Activated CD4-positive, alpha-beta memory T cell treated with anti-CD3 and anti-CD28 coated beads, Interleukin-2, amount 10 ng/mL, durations not matched to agents 7 days and 5 days (primary cell): ENCODE measurements around the gene DES. TPM values are rescaled to one million over a fixed set of nuclear protein-coding genes. Genes with fewer than 3 reads are reported as not detected.
A peak's percentile ranks its signal among the peaks of the same experiment; 100 is the strongest.

Experiments
- CTCF ChIA-PET: fragments of 350-600 bp; sonication (Branson Sonifier 250); formaldehyde crosslinking; loops from one replicate; lab custom pipeline; 2021; ENCODE audit warnings: antibody characterized with exemption, inconsistent platforms; lab: Charles Lee
- POLR2A ChIA-PET: fragments of 350-600 bp; sonication (Branson Sonifier 250); formaldehyde crosslinking; loops from one replicate; lab custom pipeline; 2021; ENCODE audit warnings: antibody characterized with exemption; lab: Charles Lee
- DNase-seq: peaks from one replicate; pipeline ENCODE4 v3.0.0-alpha.2; 2020
- H3K27ac Mint-ChIP-seq: one replicate; pipeline ENCODE4 v1.8.0; 2021; ENCODE audit warnings: mild to moderate bottlenecking, mixed read lengths
- H3K27me3 Mint-ChIP-seq: one replicate; pipeline ENCODE4 v1.8.0; 2021; ENCODE audit warnings: mixed read lengths
- H3K36me3 Mint-ChIP-seq: one replicate; pipeline ENCODE4 v1.8.0; 2021; ENCODE audit warnings: low read depth, mixed read lengths
- H3K4me1 Mint-ChIP-seq: one replicate; pipeline ENCODE4 v1.8.0; 2021; ENCODE audit warnings: mixed read lengths
- H3K4me3 Mint-ChIP-seq: one replicate; pipeline ENCODE4 v1.8.0; 2021; ENCODE audit warnings: mild to moderate bottlenecking, mixed read lengths
- H3K9me3 Mint-ChIP-seq: one replicate; pipeline ENCODE4 v1.8.0; 2021; ENCODE audit warnings: mixed read lengths
- total RNA-seq, 2 experiments: library from RNA; stranded (reverse); gene quantifications; one replicate each; pipeline ENCODE4 v1.2.3, GENCODE V29; 2021

Gene DES
- total RNA-seq, 2 experiments from 2014 or later, result not detected

GRCh38 chr2:219438453-219438852, 20.3 kb downstream of the DES start:
- no peak for DNase-seq
- CTCF ChIA-PET, result no interaction called here
- POLR2A ChIA-PET, result no interaction called here
- Mint-ChIP-seq H3K4me3 (no peak overlapping the region), H3K27me3 (peaks cover 41% of the 10 kb centered on the region), H3K4me1 (peaks cover 9% of the 10 kb centered on the region), H3K36me3 (no peaks in the 10 kb centered on the region), H3K27ac (no peak overlapping the region), H3K9me3 (no peaks in the 10 kb centered on the region)

DNA sequence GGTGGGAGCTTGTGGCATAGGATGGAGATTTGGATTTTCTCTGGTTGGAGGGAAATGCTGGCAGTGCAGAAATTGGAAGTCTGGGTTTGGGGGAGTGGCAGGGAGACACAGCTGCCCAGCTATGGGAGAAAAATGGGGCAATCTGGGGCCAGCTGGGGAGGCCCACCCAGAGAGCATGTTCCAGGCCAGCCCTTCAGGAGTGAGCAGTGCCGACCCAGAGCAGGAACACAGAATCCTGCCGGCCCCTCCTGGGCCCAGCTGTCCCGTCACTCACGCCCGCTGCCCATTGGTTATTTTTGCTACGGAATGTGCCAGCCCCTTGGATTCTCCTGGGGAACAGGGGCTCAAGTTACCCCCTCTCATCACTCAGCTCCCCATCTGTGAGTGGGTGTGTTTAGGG, 21.3 kb downstream of the DES start:
- ChIA-PET CTCF (no interaction called here), POLR2A (no interaction called here)
- no peaks in the 10 kb centered on the region for H3K36me3 Mint-ChIP-seq
- H3K9me3 Mint-ChIP-seq, result no peaks in the 10 kb centered on the region
- H3K27ac Mint-ChIP-seq, result no peak overlapping the region
- H3K27me3 Mint-ChIP-seq, result peaks cover 38% of the 10 kb centered on the region
- no peak for DNase-seq
- peaks cover 9% of the 10 kb centered on the region for H3K4me1 Mint-ChIP-seq
- no peak overlapping the region for H3K4me3 Mint-ChIP-seq

- H3K27ac Mint-ChIP-seq, result no peak overlapping the region
- CTCF ChIA-PET, result interaction anchor here (0.9 kb wide), 1 partner anchor 38 kb away, joined by 3 read pairs; no protein-coding TSS in a partner anchor
- no peaks in the 10 kb centered on the region for H3K9me3 Mint-ChIP-seq
- peaks cover 38% of the 10 kb centered on the region for H3K27me3 Mint-ChIP-seq
- H3K36me3 Mint-ChIP-seq, result no peaks in the 10 kb centered on the region
- no peak overlapping the region for H3K4me3 Mint-ChIP-seq
- POLR2A ChIA-PET, result no interaction called here
- H3K4me1 Mint-ChIP-seq, result peaks cover 9% of the 10 kb centered on the region
- no peak for DNase-seq
These were observed 22.4 kb downstream of the DES start for GRCh38 chr2:219440388-219441256.

DNA sequence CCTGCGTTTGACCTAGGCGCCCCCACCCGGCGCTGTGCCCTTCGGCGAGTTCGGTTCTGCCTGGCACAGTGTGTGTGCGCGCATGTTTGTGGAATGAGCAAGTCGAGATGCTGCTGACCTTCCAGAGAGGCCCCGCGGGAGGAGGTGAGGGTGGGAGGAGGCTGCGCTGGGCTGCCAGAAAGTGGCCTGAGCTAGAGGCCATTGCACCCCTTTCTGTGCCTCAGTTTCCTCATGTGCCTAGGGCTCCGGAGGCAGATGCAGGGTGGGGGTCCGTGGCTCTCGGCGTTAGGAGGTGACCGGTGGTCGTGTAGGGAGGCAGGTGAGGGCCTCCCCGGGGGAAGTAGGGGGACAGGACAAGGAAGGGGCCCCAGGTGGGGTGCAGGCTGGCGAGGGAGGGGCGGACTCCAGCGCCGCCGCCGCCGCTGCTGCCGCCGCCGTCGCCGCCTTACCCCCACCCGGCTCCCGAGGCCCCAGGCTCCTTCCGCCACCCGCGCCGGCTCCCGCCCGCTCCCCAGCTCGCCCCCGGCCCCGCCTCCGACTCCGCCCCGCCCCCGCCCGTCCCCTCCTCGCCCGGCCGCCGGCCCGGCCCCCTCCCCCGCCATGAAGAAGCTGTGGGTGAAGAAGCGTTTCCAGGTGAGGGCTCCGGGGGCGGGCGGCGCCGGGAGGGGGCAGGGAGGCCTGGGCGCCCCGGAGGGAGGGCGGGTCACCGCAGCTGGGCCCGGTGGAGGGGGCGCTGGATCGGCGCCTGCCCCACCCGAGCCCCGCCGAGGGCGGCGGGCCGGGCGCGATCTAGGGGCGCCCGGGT, 23.5 kb downstream of the DES start:
- H3K36me3 Mint-ChIP-seq, result no peaks in the 10 kb centered on the region
- ChIA-PET CTCF (no interaction called here), POLR2A (no interaction called here)
- peaks cover 33% of the 10 kb centered on the region for H3K27me3 Mint-ChIP-seq
- peak overlapping the region; percentile 33 for H3K4me3 Mint-ChIP-seq
- DNase-seq, result peak; percentile 25
- no peaks in the 10 kb centered on the region for H3K9me3 Mint-ChIP-seq
- H3K4me1 Mint-ChIP-seq, result peaks cover 9% of the 10 kb centered on the region
- H3K27ac Mint-ChIP-seq, result no peak overlapping the region

GRCh38 chr2:219442256-219443015, 24.3 kb downstream of the DES start:
- ChIA-PET POLR2A (no interaction called here), CTCF (no interaction called here)
- Mint-ChIP-seq H3K9me3 (no peaks in the 10 kb centered on the region), H3K4me1 (peaks cover 9% of the 10 kb centered on the region), H3K27ac (no peak overlapping the region), H3K36me3 (no peaks in the 10 kb centered on the region), H3K27me3 (peaks cover 37% of the 10 kb centered on the region), H3K4me3 (peak overlapping the region; percentile 32)
- DNase-seq, result no peak

DNA sequence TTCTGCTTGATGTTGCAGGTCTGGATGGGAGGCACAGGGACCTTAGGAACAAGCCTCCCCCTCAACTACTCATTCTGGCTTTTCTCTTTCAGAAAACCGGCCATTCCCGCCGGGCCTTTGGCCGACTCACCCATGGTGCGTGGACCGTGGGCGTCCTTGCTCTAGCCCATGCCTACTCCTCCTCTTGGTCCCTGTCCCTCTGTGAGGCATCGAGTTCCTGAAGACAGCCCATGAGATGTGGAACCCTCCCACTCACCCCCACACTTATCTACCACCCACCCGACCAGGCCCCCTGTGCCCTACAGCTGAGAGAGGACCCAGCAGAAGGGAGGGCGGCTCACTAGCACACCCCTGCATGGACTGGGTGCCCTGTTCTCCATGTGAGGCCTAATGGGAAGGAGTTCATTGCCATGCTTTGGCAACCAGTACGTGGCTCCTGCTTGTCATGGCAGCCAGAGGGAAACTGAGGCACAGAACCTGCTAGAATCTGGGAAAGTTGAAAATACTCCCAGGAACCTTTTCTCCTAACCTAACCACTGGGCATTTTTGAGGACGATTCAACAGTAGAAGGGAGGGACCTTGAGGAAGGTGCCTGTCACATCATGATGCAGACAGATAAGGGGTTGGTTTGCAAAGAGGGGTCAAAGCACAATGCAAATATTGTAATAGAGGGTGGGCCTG, 25.0 kb downstream of the DES start:
- ChIA-PET POLR2A (no interaction called here), CTCF (no interaction called here)
- Mint-ChIP-seq H3K9me3 (no peaks in the 10 kb centered on the region), H3K4me3 (peak overlapping the region; percentile 32), H3K27ac (no peak overlapping the region), H3K4me1 (peaks cover 9% of the 10 kb centered on the region), H3K27me3 (peaks cover 37% of the 10 kb centered on the region), H3K36me3 (no peaks in the 10 kb centered on the region)
- DNase-seq, result no peak

GRCh38 chr2:219443697-219444023, 25.5 kb downstream of the DES start:
- Mint-ChIP-seq H3K4me1 (peaks cover 9% of the 10 kb centered on the region), H3K27ac (no peak overlapping the region), H3K9me3 (no peaks in the 10 kb centered on the region), H3K4me3 (no peak overlapping the region), H3K36me3 (no peaks in the 10 kb centered on the region), H3K27me3 (peaks cover 37% of the 10 kb centered on the region)
- ChIA-PET CTCF (no interaction called here), POLR2A (no interaction called here)
- no peak for DNase-seq

- no peak overlapping the region for H3K4me3 Mint-ChIP-seq
- no peak for DNase-seq
- peaks cover 42% of the 10 kb centered on the region for H3K27me3 Mint-ChIP-seq
- H3K4me1 Mint-ChIP-seq, result peaks cover 9% of the 10 kb centered on the region
- no peak overlapping the region for H3K27ac Mint-ChIP-seq
- ChIA-PET CTCF (no interaction called here), POLR2A (no interaction called here)
- H3K36me3 Mint-ChIP-seq, result no peaks in the 10 kb centered on the region
- H3K9me3 Mint-ChIP-seq, result no peaks in the 10 kb centered on the region
These were observed 26.5 kb downstream of the DES start for GRCh38 chr2:219444566-219445091.

GRCh38 chr2:219445220-219445640, 27.1 kb downstream of the DES start:
- no peak for DNase-seq
- ChIA-PET CTCF (no interaction called here), POLR2A (no interaction called here)
- peaks cover 10% of the 10 kb centered on the region for H3K4me1 Mint-ChIP-seq
- H3K36me3 Mint-ChIP-seq, result no peaks in the 10 kb centered on the region
- H3K4me3 Mint-ChIP-seq, result no peak overlapping the region
- no peak overlapping the region for H3K27ac Mint-ChIP-seq
- H3K9me3 Mint-ChIP-seq, result no peaks in the 10 kb centered on the region
- peaks cover 45% of the 10 kb centered on the region for H3K27me3 Mint-ChIP-seq

DNA sequence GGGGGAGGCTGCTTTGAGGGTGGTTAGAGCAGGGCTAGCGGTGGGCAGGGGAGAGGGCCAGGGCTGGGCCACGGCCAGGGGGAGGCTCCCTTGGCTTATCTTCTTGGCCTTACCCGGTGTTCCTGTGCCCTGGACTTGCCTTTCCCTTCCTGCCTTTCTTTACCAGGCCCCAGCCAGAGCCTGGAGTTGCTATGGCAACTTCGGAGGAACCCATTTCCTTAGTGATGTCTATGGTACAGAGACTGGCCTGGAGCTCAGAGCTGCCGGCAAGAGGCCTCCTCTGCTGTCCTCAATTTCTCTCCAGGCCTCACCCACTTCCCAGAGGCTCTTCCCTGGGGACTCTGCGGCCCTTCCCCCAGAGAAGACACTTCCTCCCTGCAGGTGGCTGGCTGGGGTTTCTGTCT, 27.9 kb downstream of the DES start:
- POLR2A ChIA-PET, result no interaction called here
- Mint-ChIP-seq H3K4me1 (peaks cover 8% of the 10 kb centered on the region), H3K4me3 (no peak overlapping the region), H3K9me3 (no peaks in the 10 kb centered on the region), H3K27ac (no peak overlapping the region), H3K36me3 (no peaks in the 10 kb centered on the region), H3K27me3 (peaks cover 47% of the 10 kb centered on the region)
- no peak for DNase-seq
- CTCF ChIA-PET, result no interaction called here

- DNase-seq, result no peak
- ChIA-PET POLR2A (no interaction called here), CTCF (interaction anchor here (0.6 kb wide), 1 partner anchor 34 kb away, joined by 3 read pairs; no protein-coding TSS in a partner anchor)
- Mint-ChIP-seq H3K36me3 (no peaks in the 10 kb centered on the region), H3K9me3 (no peaks in the 10 kb centered on the region), H3K4me1 (peaks cover 4% of the 10 kb centered on the region), H3K27me3 (peaks cover 42% of the 10 kb centered on the region), H3K4me3 (no peak overlapping the region), H3K27ac (no peak overlapping the region)
These were observed 28.5 kb downstream of the DES start for GRCh38 chr2:219446689-219447088.

DNA sequence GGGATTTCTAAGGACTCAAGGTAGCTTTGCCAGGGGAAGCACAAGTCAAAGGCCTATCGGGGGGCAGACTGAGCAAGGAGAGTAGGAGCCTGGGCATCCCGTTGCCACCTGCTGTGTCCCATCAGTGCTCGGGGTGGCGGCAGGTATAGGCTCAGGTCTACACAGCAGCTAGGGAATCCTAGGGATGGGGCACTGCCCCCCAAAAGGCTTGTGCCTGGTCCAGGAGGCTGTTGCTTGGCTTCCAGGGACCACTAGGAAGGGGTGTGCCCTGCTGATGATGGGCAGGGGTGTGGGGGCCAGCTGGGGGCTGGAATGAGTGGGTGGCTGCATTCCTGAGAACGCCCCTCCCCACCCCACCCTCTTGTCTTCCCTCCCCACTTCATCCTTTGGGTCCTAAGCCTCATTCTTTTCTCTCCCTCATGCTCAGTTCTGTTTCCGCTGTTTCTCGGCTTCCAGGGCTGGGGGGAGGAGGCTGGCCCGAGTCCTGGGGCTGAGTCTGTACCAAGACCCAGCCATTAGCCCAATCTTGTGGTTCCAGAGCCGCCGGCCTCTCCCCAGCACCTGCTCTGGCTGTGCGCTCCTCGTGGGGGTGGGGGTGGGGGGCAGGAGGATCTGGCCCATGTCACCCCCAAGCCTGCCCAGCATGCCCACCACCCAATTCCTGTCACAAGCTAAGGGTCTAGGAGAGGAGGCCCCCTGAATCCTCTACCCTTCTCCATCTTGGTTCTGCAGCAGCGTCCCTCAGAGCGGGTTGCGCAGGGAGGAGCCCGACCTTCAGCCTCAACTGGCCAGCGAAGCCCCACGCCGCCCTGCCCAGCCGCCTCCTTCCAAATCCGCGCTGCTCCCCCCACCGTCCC, 29.3 kb downstream of the DES start:
- Mint-ChIP-seq H3K4me3 (no peak overlapping the region), H3K36me3 (no peaks in the 10 kb centered on the region), H3K27me3 (peaks cover 39% of the 10 kb centered on the region), H3K4me1 (peaks cover 4% of the 10 kb centered on the region), H3K27ac (no peak overlapping the region), H3K9me3 (no peaks in the 10 kb centered on the region)
- ChIA-PET CTCF (interaction anchor here (0.6 kb wide), 1 partner anchor 34 kb away, joined by 3 read pairs; no protein-coding TSS in a partner anchor), POLR2A (no interaction called here)
- no peak for DNase-seq
